Measurements from ENCODE around the gene NKD1.

NKD1 gene

DNA sequence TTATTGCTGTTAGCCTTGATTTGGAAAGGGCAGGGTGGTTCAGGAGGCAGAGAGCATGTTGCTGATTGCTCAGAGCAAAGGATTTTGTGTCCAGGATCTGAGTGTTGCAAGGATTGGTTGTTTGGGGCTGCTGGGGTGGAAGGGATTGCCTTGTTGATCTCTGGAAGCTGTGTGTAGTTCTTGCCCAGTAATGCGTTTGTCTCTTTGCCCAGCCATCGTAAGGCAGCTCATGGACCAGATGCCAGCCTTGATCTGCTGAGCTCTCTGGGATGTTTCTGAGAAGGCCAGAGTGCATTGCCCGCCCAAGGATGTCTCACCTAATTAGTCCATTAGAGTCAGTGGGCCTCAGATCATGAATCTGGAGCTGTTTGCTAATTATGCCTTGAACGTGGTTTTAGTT, 33.6 kb downstream of the NKD1 start:
- no peak for DNase-seq

DNA sequence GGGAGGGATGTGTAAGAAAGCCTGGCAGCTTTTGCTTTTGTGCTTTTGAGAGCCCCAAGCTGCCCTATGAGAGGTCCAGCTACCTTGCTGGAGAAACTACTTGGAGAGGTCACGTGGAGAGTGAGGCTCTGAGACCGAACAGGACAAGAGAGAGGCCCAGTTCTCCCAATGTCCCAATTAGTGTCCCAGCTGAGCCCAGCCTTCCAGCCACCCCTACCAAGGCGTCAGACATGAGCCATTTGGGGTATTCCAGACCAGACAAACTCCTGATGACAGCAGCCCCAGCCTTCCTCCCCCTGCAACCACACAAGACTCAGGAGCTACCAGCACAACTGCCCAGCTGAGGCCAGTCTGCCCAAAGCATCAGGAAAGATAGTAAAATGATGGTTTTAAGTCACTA, 35.0 kb downstream of the NKD1 start:
- no peak for DNase-seq

DNA sequence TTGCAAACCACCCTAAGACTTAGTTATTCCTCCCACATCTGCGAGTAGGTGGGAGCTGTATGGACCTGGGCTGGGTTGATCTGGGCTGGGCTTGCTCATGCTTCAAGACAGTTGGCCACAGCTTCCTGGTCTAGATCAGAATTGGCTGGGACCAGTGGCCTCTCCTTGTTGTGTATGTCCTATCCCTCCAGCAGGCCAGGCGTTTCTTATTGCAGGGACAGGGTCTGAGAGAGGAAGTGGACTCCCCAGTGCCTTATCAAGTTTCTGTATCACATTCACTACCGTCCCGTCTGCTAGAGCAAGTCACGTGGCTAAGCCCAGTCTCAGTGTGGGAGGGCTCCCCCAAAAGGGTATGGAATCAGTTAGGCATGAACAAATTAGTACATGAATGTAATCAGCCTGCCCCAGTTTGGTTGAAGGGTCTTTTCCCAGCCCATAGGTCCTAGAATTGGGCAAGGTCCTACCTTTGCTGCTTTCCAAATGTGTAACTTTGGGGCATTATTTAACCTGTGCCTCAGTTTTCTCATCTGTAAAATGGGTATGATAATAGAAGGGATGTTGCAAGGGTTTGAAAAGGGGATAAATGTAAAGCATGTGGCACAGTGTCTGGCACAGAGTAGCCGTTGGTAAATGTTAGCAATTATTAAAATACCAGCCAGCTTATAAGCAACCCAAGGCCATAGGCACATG, 36.0 kb downstream of the NKD1 start:
- no peak for DNase-seq

DNA sequence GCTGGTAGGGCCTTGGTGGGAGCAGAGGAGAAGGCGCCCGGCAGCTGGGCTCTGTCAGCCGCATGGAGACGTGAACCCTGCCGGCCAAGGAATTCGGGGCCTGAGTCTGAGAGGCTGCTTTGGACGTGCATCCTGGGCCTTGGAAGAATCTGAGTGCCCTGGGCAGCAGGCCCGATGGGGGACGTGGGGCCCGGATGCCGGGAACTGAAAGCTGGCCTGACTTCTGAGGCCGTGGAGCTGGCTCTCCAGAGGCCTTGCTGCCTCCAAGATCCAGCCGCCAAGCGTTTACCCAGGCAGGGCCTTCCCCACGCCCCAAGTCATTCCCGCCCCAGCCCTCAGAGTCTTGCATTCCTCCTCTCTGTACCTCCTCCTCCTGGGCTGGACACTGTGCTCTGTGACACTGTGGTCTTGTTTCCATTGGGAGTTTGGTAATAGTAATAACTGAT, 37.2 kb downstream of the NKD1 start:
- no peak for DNase-seq

DNA sequence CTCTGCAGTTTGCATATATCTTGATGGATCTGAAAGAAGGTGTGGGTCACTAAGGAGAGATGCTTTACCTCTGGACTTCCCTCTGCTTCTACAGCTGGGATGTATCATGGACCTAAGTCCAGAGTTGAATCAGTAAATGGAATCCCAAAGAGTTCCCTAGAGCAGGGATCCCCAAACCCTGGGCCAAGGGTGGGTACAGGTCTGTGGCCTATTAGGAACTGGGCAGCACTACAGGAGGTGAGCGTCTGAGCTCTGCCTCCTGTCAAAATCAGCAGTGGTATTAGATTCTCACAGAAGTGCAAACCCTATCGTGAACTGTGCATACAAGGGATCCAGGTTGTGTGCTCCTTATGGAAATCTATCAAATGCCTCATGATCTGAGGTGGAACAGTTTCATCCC, 39.3 kb downstream of the NKD1 start:
- DNase-seq = no peak

DNA sequence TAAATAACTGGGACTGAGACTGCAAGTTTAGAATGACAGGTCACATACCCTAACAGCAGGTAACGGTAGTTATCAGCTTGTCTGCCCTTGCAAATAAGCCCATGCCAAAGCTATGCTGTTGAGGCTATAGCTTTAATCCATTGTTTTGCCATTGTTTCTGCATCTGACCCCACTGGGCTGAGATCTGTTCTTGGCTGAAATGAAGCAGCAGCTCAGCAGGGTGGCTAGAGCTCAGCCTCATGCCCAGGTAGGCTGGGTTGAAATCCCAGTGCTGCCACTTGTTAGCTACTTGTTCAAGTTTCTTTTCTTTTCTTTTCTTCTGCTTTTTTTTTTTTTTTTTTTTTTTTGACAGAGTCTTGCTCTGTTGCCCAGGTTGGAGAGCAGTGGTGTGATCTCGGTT, 40.1 kb downstream of the NKD1 start:
- DNase-seq = no peak

DNA sequence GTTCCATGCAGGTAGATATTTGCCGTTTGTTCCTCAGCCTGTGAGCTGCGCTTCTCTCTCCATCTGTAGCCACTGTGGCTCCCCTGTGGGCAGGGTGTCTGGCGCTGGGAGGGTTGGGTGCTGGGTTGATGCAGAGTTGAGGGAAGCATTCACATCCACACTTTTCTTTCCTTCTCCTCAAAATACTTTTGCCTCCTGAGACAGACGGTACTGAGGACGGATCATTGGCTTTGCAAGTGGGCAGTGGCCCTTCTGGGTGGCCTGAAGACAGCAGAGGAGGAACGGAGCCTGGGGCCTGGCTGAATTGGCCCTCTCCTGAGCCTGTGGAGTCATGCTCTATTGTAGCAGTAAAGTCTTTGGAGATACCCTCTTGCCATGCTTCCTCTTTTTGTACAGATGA, 43.0 kb downstream of the NKD1 start:
- DNase-seq = no peak

DNA sequence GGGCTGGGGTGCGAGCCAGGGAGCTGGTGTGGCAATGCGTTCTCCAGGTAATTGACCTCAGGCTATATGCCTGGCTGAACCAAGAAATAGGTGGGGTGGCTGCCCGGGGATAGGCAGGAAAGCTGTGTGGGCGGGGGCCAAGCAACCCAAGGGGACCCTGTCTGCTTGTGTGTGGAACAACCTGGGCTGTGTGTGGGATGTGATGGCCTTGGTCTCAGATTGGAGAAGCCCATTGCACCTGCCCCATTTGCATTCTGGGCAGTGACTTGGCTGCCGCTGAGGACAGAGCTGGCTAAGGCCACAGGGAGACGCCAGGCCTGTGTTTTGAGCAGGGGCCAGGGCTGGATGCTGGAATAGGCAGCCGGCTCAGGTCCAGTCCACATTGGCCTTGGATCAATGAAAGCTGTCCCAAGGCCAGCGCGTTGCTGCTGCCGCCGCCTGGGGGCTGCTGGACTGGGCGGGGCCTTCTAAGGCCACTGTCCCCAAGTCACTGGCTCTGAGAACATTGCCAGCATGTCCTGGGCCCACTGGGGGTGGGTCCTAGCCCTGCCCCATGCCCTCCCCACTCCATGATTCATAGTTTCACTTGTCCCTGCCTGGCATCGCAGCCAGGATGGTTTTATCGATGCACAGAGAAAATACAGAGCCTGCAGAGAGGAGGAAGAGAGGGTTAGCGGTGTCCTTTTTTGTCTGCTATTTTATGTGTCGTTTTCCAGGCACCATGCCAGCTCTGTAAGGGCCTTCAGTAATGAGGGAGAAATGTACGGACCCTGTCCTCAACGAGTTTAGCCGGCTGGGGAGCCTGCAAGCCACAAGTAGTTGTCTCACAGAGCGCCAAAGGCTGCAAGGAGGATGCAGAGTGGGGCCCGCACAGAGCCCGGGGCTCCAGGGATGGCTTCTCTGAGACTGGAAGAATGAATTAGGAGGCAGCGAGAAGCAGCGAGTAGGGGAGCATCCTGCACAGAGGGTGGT, 43.9 kb downstream of the NKD1 start:
- no peak for DNase-seq

DNA sequence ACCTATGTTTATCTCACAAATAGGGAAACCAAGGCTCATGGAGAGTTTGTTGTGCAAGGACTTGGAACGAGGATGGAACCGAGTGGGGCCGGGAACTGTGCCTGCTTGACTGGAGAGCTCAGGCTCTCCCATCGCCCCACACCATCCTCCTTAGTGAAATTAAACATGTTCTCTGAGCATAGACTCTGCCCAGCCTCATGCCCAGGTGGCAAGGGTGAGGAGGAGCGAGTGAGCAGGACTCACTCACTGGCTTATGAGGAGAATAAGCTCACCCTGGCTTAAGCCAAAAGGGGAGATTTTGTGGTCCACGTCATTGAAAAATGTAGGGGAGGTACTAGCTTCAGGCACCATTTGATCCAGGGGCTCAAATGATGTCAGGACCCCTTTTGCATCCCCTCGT, 44.8 kb downstream of the NKD1 start:
- no peak for DNase-seq

DNA sequence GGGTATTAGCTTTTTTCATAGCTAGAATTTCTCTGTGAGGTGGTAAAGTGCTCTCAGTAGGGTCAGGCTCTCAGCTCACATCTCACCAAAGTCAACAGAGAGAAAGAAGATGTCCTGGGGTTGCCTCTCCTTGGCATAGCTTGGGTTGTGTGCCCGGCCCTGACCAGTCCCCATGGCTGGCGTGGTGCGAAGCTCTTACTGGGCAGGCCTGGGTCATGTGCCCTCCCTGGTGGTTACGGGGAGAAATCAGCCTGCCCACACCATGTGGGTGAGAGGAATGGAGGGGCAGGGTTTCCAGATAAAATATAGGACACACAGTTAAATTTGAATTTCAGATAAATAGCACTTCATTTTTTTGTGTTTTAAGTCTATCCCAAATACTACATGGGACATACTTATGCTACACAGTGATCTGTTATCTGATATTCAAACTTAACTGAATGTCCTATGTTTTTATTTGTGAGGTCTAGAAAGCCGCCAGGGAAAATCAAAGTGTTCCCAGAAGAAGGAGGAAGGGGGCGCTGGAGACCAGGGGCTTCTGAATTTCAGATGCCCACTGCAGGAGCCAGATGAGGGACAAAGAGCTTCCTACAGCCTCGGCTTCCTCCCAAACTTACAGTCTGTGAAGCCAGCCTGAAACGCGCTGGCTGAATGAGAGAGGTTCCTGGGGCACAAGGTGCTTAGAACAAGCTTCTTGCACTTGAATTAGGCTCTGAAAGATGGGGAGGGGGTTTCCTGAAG, 45.4 kb downstream of the NKD1 start:
- no peak for DNase-seq

DNA sequence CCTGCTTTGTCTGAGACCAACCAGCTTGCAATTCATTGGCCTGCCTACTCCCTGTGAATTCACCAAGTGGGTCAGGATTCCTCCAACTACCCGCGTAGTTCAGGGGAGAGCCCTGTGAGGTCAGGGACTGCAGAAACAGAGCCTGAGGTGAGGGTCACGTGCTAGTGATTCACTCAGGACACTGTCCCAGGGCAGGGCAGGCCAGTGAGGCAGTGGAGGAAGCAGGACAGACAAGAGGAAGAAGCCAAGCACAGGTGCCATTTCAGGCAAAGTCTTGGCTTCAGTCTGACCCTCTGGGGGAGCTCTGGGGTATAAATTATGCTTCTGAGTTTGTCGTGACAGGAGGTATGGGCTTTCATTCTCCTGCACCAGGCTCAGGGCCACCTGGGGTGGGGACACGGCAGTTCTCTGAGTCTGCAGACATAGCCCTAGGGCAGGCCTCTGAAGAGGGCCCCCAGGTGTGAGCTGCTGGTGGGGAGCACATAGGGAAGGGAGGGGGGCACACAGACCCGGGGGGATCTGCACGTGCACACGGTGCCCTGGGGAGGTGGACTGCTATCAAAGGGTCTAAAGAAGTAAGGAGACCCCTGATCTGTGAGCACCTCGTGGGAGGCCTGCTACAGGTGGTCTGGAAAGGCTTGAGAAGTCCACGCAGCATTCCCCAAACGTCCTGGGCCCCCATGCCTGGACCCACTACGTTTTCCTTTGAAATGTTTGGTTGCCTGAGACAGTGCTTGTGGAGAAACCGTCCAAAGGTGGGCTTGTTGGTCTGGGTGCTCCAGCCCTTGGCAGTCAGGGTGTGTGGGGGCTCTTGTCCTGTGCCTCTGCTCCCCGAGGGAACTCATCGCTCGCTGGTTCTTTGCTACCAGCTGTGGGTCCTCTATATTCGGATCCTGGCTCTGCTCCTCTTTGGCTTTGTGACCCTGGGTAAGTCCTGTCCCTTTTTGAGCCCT, 46.4 kb downstream of the NKD1 start:
- DNase-seq = no peak

DNA sequence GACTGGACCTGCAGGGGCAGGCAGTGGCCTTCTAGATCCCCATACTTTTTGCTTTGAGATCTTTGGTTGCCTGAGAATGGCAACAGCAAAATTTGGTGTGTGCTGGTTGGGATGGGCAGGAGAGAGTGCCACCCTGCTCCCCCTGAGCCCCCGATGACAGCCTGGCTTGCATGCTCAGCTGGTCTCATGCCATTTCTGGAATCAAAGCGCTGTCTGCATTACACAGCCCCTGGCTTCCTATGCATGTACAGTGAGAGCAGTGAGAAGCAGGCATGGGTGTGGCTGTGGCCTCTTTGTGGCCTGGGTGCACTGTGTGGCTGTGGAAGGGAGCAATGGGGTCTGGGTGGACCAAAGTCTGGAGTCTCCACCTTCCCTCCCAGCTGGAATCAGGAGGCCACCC, 47.7 kb downstream of the NKD1 start:
- DNase-seq = no peak

DNA sequence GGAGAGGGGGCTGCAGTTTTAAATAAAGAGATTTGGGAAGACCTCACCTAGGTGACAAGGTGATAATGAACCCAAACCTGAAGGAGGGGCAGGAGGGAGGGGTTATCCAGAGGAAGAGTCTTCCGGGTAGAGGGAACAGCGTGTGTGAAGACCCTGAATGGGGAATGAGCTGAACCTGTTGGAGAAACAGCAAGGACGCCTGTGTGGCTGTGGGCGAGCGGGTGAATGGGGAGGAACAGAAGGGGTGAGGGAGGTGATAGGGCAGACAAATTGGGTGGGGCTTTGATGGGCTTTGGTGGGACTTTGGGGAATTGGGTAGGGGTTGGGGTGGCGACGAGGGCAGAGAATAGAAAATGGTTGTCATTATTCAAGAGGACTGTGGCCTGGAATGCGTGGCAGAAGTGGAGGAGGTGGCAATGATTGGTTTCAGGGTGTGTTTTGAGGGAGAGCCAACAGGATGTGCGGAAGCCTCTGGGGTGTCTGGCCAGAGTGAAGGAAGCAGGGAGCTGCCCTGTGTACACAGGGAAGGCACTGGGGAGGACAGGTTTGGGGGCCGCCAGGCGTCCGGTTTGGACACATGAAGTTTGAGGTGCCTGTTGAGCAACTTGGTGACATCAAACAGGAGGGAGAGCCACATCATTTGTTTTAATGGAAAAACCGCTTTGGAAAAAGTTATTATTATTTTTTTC, 48.7 kb downstream of the NKD1 start:
- DNase-seq = no peak

DNA sequence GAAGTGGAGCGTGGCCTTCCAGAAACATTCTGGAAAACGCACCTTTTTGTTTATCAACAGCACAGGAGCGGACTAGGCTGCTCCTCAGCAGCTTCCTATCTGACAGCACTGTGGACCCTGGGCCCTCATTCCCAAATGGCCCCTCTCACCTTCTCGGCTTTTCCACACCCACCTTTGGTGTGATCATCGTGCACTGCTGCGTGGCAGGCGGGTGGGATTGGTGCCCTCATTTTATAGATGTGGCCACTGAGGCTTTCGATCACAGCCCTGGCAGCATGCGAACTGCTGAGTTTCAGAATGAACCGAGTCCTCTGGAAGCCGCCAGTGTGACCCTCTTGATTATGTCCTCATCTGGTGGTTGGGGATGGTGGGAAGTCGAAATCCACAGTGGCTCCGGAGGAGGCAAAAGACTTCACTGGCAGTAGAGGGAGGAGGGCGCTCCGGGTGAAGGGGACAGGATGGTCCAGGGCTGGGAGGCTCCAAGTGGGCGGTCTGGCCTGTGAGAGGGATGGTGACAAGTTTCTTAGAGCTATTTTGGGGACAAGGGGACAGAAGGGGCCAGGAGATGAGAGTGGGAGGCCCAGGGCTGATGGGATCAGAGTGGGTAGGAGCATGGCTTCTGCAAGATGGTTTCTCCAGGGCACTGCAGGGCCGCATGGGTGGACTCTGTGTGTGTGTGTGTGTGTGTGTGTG, 49.5 kb downstream of the NKD1 start:
- no peak for DNase-seq

DNA sequence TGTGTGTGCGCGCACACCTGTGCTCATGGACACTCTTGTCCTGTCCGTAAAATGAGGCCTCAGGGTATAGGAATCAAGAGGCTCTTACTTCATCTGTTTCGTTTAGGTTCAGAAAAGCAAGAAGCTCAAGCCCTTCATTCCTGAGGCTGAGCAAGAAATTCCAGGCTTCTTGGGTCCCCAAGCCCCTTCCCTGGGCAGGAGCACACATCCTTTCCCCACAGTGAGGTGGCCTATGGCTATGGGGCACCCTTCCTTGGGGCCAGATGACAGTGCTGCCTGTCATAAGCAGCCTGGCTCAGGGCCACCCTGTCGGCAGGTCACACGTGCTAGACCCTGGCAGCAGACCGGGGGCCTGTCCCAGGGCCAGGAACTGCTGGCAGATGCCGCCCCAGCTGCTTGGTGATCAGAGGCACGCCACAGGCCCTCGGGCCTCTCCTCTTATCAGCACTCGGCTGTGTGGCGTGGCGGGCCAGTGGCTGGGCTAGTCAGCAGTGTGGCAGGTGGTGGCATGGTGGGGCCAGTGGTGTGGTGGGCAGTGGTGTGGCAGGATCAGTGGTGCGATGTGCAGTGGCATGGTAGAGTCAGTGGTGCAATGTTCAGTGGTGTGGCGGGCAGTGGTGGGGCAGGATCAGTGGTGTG, 50.2 kb downstream of the NKD1 start:
- no peak for DNase-seq

DNA sequence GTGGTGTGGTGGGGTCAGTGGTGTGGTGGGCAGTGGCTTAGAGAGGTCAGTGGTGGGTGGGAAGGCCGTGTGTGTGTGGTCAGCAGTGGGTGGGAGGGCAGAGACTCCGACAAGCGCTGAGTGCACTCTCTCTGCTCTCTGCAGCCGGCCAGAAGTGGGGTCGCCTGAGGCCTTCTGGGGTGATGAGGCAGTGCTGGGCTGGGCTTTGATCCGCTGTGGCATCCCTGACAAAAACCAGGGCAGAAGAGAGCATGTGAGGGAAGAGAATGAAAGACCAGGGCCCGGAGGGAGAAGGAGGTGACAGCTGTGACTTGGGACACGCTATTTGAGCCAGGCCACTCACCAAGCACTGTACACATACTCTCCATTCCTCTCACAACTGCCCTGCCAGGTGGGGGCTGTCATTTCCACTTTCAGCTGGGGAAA, 50.8 kb downstream of the NKD1 start:
- no peak for DNase-seq

DNA sequence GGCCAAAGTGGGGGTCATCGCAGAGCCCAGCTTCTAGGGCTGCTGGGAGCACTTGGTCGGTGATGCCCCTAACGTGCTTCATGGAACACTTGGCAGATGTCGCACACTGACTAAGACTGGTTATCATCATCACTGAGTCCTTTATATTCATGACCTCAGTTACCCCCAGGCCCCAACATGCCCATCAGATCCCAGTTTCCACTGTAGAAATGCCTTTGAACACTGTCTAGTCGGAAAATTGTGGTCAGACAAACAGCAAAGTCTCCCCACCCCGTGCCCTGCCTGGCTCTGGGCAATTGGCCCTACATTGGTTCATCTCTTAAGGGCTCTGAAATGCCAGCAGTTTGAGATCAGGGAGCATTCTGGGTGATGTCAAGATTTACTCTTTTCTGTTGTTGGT, 51.3 kb downstream of the NKD1 start:
- no peak for DNase-seq

DNA sequence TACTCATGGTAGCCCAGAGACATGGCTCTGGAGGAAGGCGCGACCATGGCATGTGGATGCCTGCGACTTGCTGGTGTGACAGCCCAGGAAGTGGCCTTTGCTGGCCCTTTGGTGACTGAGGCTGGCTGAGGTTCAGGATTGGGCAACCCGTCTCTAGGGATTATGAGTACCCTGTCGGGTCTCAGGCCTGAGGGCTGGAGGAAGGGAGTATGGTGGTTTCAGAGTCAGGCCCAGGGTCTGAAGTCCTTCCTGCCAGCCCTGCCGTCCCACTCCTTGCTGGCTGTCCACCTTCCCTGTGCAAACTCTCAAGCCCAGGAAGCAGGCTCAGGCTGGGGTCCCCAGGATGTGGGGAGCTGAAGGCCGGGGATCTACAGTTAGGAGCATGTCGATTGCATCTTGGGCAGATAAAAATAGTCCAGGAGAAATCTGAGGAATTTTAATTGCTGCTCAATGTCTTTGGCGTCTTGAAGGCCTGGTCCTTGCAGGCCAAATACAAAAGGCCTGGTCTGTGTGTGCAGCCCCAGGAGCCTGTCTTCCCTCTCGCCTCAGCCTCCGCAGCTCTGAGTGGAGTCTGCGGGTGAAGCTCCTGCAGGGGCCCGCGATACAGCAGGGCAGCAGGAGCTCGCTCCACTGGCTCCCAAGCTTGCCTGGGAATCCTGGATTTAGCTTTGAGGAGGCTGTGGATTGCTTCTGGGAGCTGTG, 52.5 kb downstream of the NKD1 start:
- no peak for DNase-seq

DNA sequence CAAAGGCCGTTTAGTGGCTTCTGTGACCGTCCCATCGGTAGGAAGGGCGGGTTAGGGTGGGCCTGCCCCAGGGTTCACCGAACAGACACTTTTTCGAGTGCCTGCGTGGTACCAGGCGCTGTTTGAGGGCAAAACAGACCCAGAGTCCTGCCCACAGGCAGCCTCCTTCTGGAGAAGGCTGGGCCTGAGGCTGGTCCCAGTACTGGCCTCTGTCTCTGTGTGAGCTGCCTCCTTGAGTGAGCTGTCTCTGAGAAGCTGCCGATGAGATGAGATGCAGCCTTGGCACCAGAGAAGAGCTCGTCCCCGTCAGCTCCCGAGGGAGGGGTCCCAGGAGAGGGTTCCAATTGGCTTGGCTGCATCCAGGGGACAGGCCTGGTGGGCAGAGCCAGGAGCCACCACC, 53.1 kb downstream of the NKD1 start:
- no peak for DNase-seq

DNA sequence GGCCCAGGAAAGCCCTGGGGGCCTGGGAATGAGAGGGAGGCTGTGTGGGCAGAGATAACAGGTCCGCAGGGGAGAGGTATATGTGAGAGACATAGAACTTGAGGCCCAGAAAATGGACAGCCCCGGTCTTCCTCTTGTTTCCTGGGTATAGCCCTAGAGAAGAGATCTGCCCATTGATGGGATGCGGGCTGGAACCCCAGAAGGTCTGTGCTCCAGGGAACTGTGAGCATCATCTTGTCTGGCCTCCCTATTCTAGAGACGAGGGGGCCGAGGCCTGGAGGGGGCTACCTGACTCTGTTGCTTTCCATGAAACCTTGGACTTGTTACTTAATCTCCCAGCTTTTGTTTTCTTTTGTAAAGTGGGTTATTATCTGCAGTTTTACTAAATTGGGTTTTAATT, 53.9 kb downstream of the NKD1 start:
- no peak for DNase-seq

Measured in NCI-H187 (cell line).